Caco-2 (cell line): Measurements from ENCODE around the gene AUTS2. TPM values are rescaled to one million over a fixed set of nuclear protein-coding genes. Genes with fewer than 3 reads are reported as not detected.

ENCODE experiments used
- BruUV-seq: library from RNA; stranded (reverse); fragments of 400-500 nt; replicated peaks from 2 replicates; lab custom pipeline; 2021; lab: Mats Ljungman, UMichigan
- CTCF ChIA-PET: fragments of 300-600 bp; sonication (Branson Sonifier 250); formaldehyde crosslinking; loops from one replicate; lab custom pipeline; 2022; ENCODE audit warnings: antibody characterized with exemption; lab: Charles Lee
- POLR2A ChIA-PET: fragments of 300-600 bp; sonication (Branson Sonifier 250); formaldehyde crosslinking; loops from one replicate; lab custom pipeline; 2022; ENCODE audit warnings: antibody characterized with exemption; lab: Charles Lee
- DNase-seq, 2 experiments: peaks; one replicate each; pipeline versions ENCODE4 v3.0.0 to v3.0.0-alpha.2; 2020 to 2022
- H3K27me3 ChIP-seq: replicated peaks from 2 replicates; pipeline ENCODE4 v1.6.0; 2011; ENCODE audit warnings: low read length; ENCODE audit not compliant: control insufficient read depth, insufficient read depth
- H3K36me3 ChIP-seq: 2 replicates; pipeline ENCODE4 v1.5.1; 2011; ENCODE audit warnings: low read length; ENCODE audit not compliant: control insufficient read depth, insufficient read depth
- H3K4me1 ChIP-seq: fragments of 250-450 bp; sonication (Bioruptor Pico); 2 replicates; pipeline ENCODE4 v1.5.1; 2020; ENCODE audit warnings: mild to moderate bottlenecking
- H3K4me3 ChIP-seq: 2 replicates; pipeline ENCODE4 v1.5.1; 2011; ENCODE audit warnings: low read depth, mild to moderate bottlenecking, control low read depth, low read length
- H3K9me3 ChIP-seq: fragments of 250-450 bp; sonication (Bioruptor Pico); 2 replicates; pipeline ENCODE4 v1.5.1; 2020; ENCODE audit warnings: mild to moderate bottlenecking, moderate library complexity
- H3K27ac Mint-ChIP-seq: one replicate; pipeline ENCODE4 v1.8.0; 2022; ENCODE audit warnings: mixed read lengths; ENCODE audit not compliant: unreplicated experiment
- H3K27me3 Mint-ChIP-seq: one replicate; pipeline ENCODE4 v1.8.0; 2022; ENCODE audit warnings: mixed read lengths; ENCODE audit not compliant: insufficient read depth, unreplicated experiment
- H3K36me3 Mint-ChIP-seq: one replicate; pipeline ENCODE4 v1.8.0; 2022; ENCODE audit warnings: mild to moderate bottlenecking, mixed read lengths; ENCODE audit not compliant: insufficient read depth, unreplicated experiment
- H3K4me1 Mint-ChIP-seq: one replicate; pipeline ENCODE4 v1.8.0; 2022; ENCODE audit warnings: low read depth, mixed read lengths; ENCODE audit not compliant: unreplicated experiment
- H3K4me3 Mint-ChIP-seq: one replicate; pipeline ENCODE4 v1.8.0; 2022; ENCODE audit warnings: mild to moderate bottlenecking, moderate library complexity, mixed read lengths; ENCODE audit not compliant: unreplicated experiment
- H3K9me3 Mint-ChIP-seq: one replicate; pipeline ENCODE4 v1.8.0; 2022; ENCODE audit warnings: mixed read lengths; ENCODE audit not compliant: unreplicated experiment
- intact Hi-C: fragments of 100-400 bp; cut with micrococcal nuclease; formaldehyde crosslinking; loops from one replicate; pipeline ENCODE4 v1.10.0; 2022; ENCODE audit not compliant: unreplicated experiment
- total RNA-seq: library from RNA; stranded (reverse); gene quantifications from 2 replicates; pipeline ENCODE4 v1.2.3, GENCODE V29; 2022
- TF ChIP-seq, protein P1 (sequence below), 2 experiments: fragments of 200-600 bp in 1 of 2; IDR thresholded peaks; 1 replicate in 1 of 2; 2 replicates in 1 of 2; pipeline versions ENCODE4 v1.5.1 to v1.8.0; 2011 to 2022; ENCODE audit warnings: antibody characterized with exemption in 1 of 2, control low read depth in 1 of 2, inconsistent platforms in 1 of 2, low read depth in 1 of 2, low read length in 1 of 2, mild to moderate bottlenecking in 1 of 2, moderate library complexity in 1 of 2; ENCODE audit not compliant: insufficient read depth in 1 of 2, severe bottlenecking in 1 of 2, unreplicated experiment in 1 of 2

Gene AUTS2
- total RNA-seq, 1 experiment from 2014 or later, result 37.1 TPM

- no TSS peak for BruUV-seq
- DNase-seq, result no peak
- no peaks in the 10 kb centered on the region for H3K9me3 Mint-ChIP-seq
Measured at GRCh38 chr7:69764147-69764546, 165.9 kb downstream of the AUTS2 start.

GRCh38 chr7:69764681-69765080 lies 166.4 kb downstream of the AUTS2 start:
- no peak for DNase-seq
- Histone ChIP-seq H3K27me3 (no peaks in the 10 kb centered on the region), H3K4me3 (no peak overlapping the region), H3K9me3 (no peaks in the 10 kb centered on the region), H3K4me1 (no peaks in the 10 kb centered on the region), H3K36me3 (no peaks in the 10 kb centered on the region)
- Mint-ChIP-seq H3K36me3 (no peaks in the 10 kb centered on the region), H3K27me3 (no peaks in the 10 kb centered on the region), H3K27ac (no peak overlapping the region), H3K9me3 (no peaks in the 10 kb centered on the region), H3K4me3 (no peak overlapping the region), H3K4me1 (peaks cover 6% of the 10 kb centered on the region)
- ChIA-PET POLR2A (no interaction called here), CTCF (no interaction called here)
- no TSS peak for BruUV-seq
- TF ChIP-seq, protein P1, sequence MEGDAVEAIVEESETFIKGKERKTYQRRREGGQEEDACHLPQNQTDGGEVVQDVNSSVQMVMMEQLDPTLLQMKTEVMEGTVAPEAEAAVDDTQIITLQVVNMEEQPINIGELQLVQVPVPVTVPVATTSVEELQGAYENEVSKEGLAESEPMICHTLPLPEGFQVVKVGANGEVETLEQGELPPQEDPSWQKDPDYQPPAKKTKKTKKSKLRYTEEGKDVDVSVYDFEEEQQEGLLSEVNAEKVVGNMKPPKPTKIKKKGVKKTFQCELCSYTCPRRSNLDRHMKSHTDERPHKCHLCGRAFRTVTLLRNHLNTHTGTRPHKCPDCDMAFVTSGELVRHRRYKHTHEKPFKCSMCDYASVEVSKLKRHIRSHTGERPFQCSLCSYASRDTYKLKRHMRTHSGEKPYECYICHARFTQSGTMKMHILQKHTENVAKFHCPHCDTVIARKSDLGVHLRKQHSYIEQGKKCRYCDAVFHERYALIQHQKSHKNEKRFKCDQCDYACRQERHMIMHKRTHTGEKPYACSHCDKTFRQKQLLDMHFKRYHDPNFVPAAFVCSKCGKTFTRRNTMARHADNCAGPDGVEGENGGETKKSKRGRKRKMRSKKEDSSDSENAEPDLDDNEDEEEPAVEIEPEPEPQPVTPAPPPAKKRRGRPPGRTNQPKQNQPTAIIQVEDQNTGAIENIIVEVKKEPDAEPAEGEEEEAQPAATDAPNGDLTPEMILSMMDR (IDR thresholded peaks at IDR 0.05; ENCODE audit: insufficient read depth in 1 of 2, low read depth in 1 of 2, low read length in 1 of 2, severe bottlenecking in 1 of 2, unreplicated experiment in 1 of 2), result no peak
- intact Hi-C loops, result no loop called here

More at GRCh38 chr7:69764147-69764546, 165.9 kb downstream of the AUTS2 start:
- H3K4me1 ChIP-seq, result no peaks in the 10 kb centered on the region
- POLR2A ChIA-PET, result no interaction called here
- H3K27ac Mint-ChIP-seq, result no peak overlapping the region
- TF ChIP-seq, protein P1 (IDR thresholded peaks at IDR 0.05; ENCODE audit: insufficient read depth in 1 of 2, low read depth in 1 of 2, low read length in 1 of 2, severe bottlenecking in 1 of 2, unreplicated experiment in 1 of 2), result no peak
- intact Hi-C loops, result no loop called here
- H3K36me3 Mint-ChIP-seq, result no peaks in the 10 kb centered on the region
- H3K27me3 ChIP-seq, result no peaks in the 10 kb centered on the region
- no peak overlapping the region for H3K4me3 ChIP-seq
- H3K36me3 ChIP-seq, result no peaks in the 10 kb centered on the region
- H3K27me3 Mint-ChIP-seq, result no peaks in the 10 kb centered on the region
- no peaks in the 10 kb centered on the region for H3K9me3 ChIP-seq
- no peak overlapping the region for H3K4me3 Mint-ChIP-seq
- CTCF ChIA-PET, result no interaction called here
- H3K4me1 Mint-ChIP-seq, result peaks cover 6% of the 10 kb centered on the region

DNA sequence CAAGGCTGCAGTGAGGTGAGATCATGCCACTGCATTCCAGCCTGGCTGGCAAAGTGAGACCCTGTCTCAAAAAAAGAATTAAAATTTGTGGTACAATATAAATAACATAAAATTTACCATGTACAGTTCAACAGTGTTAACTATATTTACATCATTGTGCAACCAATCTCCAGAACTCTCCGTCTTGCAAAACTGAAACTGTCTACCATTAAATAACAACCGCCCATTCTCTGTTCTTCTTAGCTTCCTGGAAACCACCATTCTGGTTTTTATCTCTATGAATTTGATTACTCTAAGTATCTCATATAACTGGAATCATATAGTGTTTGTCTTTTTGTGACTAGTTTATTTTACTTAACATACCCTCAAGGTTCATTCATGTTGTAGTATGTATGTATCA lies 167.6 kb downstream of the AUTS2 start:
- no peaks in the 10 kb centered on the region for H3K36me3 Mint-ChIP-seq
- intact Hi-C loops, result no loop called here
- no peaks in the 10 kb centered on the region for H3K9me3 ChIP-seq
- no peak overlapping the region for H3K4me3 Mint-ChIP-seq
- H3K9me3 Mint-ChIP-seq, result no peaks in the 10 kb centered on the region
- H3K4me3 ChIP-seq, result no peak overlapping the region
- POLR2A ChIA-PET, result no interaction called here
- DNase-seq, result no peak
- CTCF ChIA-PET, result no interaction called here
- no peaks in the 10 kb centered on the region for H3K27me3 ChIP-seq
- H3K4me1 ChIP-seq, result no peaks in the 10 kb centered on the region
- H3K27me3 Mint-ChIP-seq, result no peaks in the 10 kb centered on the region
- TF ChIP-seq, protein P1 (IDR thresholded peaks at IDR 0.05; ENCODE audit: insufficient read depth in 1 of 2, low read depth in 1 of 2, low read length in 1 of 2, severe bottlenecking in 1 of 2, unreplicated experiment in 1 of 2), result no peak
- no peak overlapping the region for H3K27ac Mint-ChIP-seq
- peaks cover 6% of the 10 kb centered on the region for H3K4me1 Mint-ChIP-seq
- H3K36me3 ChIP-seq, result no peaks in the 10 kb centered on the region
- BruUV-seq, result no TSS peak
